HepG2 (cell line): Measurements from ENCODE around the gene ETV5. TPM values are rescaled to one million over a fixed set of nuclear protein-coding genes. Genes with fewer than 3 reads are reported as not detected.
A peak's percentile ranks its signal among the peaks of the same experiment; 100 is the strongest.

Experiments
- CC2D1A ChIP-seq: sonication (generic); formaldehyde crosslinking; IDR thresholded peaks from 2 replicates; pipeline ENCODE4 v1.8.1; 2023; ENCODE audit warnings: mild to moderate bottlenecking, missing genetic modification reagents
- CHD2 ChIP-seq: IDR thresholded peaks from 2 replicates; pipeline ENCODE4 v1.6.1; 2011; ENCODE audit warnings: low read depth, low read length, improper control_type of control experiment
- HOXA7 ChIP-seq: sonication (generic); formaldehyde crosslinking; IDR thresholded peaks from 2 replicates; pipeline ENCODE4 v1.8.1; 2022; ENCODE audit warnings: mild to moderate bottlenecking, missing genetic modification reagents, moderate library complexity
- NBN ChIP-seq: fragments of 450-650 bp; conservative IDR thresholded peaks from 2 replicates; pipeline ENCODE4 v1.6.1; 2017
- NR2F1 ChIP-seq, 2 experiments: fragments of 450-650 bp in 1 of 2; formaldehyde crosslinking in 1 of 2; IDR thresholded peaks; 2 replicates each; pipeline versions ENCODE4 v1.5.0 to v1.6.1; 2016 to 2020; ENCODE audit warnings: mild to moderate bottlenecking in 1 of 2, missing compliant biosample characterization in 1 of 2, missing genetic modification reagents in 1 of 2, moderate library complexity in 1 of 2
- NR3C1 ChIP-seq: sonication (generic); formaldehyde crosslinking; IDR thresholded peaks from 2 replicates; pipeline ENCODE4 v1.4.0; 2020; ENCODE audit warnings: missing genetic modification reagents
- PHF21A ChIP-seq: sonication (generic); formaldehyde crosslinking; IDR thresholded peaks from 2 replicates; pipeline ENCODE4 v1.5.0; 2020; ENCODE audit warnings: mild to moderate bottlenecking, missing genetic modification reagents
- REXO4 ChIP-seq: sonication (generic); formaldehyde crosslinking; IDR thresholded peaks from 2 replicates; pipeline ENCODE4 v1.8.0; 2022; ENCODE audit warnings: missing genetic modification reagents, mild to moderate bottlenecking, borderline replicate concordance
- SRSF9 ChIP-seq: fragments of 200-400 bp; formaldehyde crosslinking; IDR thresholded peaks from 2 replicates; pipeline ENCODE4 v1.6.1; 2018; ENCODE audit warnings: borderline replicate concordance, mild to moderate bottlenecking, low read depth, low read length; ENCODE audit not compliant: insufficient read depth, poor library complexity, severe bottlenecking
- STAT5B ChIP-seq: sonication (generic); formaldehyde crosslinking; IDR thresholded peaks from 2 replicates; pipeline ENCODE4 v1.4.0; 2020; ENCODE audit warnings: missing genetic modification reagents
- ZNF205 ChIP-seq: IDR thresholded peaks from 2 replicates; pipeline ENCODE4 v1.6.1; 2018; ENCODE audit warnings: missing biosample characterization, missing genetic modification reagents
- ZNF251 ChIP-seq: sonication (generic); formaldehyde crosslinking; IDR thresholded peaks from 2 replicates; pipeline ENCODE4 v1.9.0; 2021; ENCODE audit warnings: mild to moderate bottlenecking, missing genetic modification reagents
- ZNF256 ChIP-seq: sonication (generic); formaldehyde crosslinking; conservative IDR thresholded peaks from 2 replicates; pipeline ENCODE4 v1.4.0; 2020; ENCODE audit warnings: missing genetic modification reagents
- ZNF468 ChIP-seq: sonication (generic); formaldehyde crosslinking; IDR thresholded peaks from 2 replicates; pipeline ENCODE4 v1.8.0; 2022; ENCODE audit warnings: mild to moderate bottlenecking, moderate library complexity, missing genetic modification reagents
- ZNF703 ChIP-seq: sonication (generic); formaldehyde crosslinking; IDR thresholded peaks from 2 replicates; pipeline ENCODE4 v1.5.1; 2020; ENCODE audit warnings: missing genetic modification reagents, mild to moderate bottlenecking, moderate library complexity, borderline replicate concordance
- ZNF878 ChIP-seq: sonication (generic); formaldehyde crosslinking; IDR thresholded peaks from 2 replicates; pipeline ENCODE4 v1.8.1; 2023; ENCODE audit warnings: mild to moderate bottlenecking, missing genetic modification reagents, moderate library complexity
- polyA plus RNA-seq, 8 experiments: library from polyadenylated mRNA; depleted of rRNA in 3 of 8; stranded (reverse) in 7 of 8; unstranded in 1 of 8; fragments of >200 nt; fragmentation: Illumina TruSeq in 4 of 8; extraction: Trizol in 4 of 8; gene quantifications; 2 replicates each; pipeline versions ENCODE4 v1.2.1 to v1.2.3, GENCODE V29; 2011 to 2016; ENCODE audit warnings: low read depth in 4 of 8, missing spikeins in 1 of 8, mixed read lengths in 1 of 8; ENCODE audit not compliant: insufficient read depth in 1 of 8
- total RNA-seq, 5 experiments: library from RNA; depleted of rRNA; stranded (reverse); fragments of >200 nt; fragmentation: Illumina TruSeq; extraction: Trizol; gene quantifications; 2 replicates each; pipeline ENCODE4 v1.2.3, GENCODE V29; 2016; ENCODE audit warnings: low read depth in 1 of 5
- TF ChIP-seq, protein P1 (sequence below): sonication (generic); formaldehyde crosslinking; IDR thresholded peaks from 2 replicates; pipeline ENCODE4 v1.4.0; 2020; ENCODE audit warnings: missing genetic modification reagents, borderline replicate concordance
- TF ChIP-seq, protein P2 (sequence below): sonication (generic); formaldehyde crosslinking; IDR thresholded peaks from 2 replicates; pipeline ENCODE4 v1.5.0; 2020; ENCODE audit warnings: missing genetic modification reagents
- TF ChIP-seq, protein P3 (sequence below): sonication (generic); formaldehyde crosslinking; IDR thresholded peaks from 2 replicates; pipeline ENCODE4 v1.8.0; 2022; ENCODE audit warnings: missing genetic modification reagents, low read depth, mild to moderate bottlenecking, borderline replicate concordance
- TF ChIP-seq, protein P4 (sequence below): IDR thresholded peaks from 2 replicates; pipeline ENCODE4 v1.6.1; 2012; ENCODE audit warnings: low read length, improper control_type of control experiment
- TF ChIP-seq, protein P5 (sequence below): sonication (generic); formaldehyde crosslinking; IDR thresholded peaks from 2 replicates; pipeline ENCODE4 v1.4.0; 2020; ENCODE audit warnings: missing genetic modification reagents, mild to moderate bottlenecking, borderline replicate concordance

The ETV5 gene
- total and polyA plus RNA-seq, 2 of the 13 experiments (the other 11 are each of a cell fraction or from before 2014, with no cell fraction given) = 52.9 to 57.2 TPM

DNA sequence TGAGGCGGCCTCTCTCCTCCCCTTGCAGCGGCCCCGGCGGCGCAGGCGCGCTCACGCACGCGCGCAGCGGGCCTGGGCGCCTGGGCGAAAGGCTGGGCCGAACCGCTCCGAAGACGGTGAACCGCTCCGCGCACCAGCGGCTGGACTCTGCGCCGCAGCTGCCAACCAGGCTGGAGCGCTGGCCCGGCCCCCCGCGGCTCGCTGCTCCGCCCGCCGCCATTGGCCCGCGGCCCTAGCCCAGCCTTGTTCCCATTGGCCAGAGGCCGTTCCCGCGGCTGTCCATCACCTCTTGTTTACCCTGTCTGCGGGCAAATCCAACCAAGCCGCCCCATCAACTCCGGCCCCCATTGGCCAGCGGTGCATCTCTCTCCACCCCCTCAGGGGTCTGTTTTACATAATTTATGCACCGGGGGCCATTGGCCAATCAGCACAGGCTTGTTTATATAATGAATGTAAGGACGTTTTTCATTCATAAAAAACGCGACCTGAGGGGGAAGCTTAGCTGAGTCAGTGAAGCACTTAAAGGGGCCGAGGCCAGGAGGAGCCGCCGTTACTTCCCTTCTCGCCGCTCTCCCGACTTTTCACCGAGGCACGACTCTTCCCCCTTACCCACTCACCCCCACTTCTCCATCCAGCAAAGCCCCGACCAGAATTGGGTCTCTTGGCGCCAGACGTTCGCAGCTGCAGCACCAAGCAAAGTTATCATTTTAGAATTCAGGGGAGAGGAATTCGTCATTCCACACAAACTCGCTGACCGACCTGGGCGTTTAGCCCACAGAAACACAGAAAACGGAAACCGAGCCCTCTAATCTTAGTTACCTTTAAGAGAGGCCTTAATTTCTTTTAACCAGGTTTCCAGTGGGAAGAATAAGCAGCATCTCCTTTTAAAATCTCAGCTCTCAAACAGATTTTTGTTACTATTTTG lies at the start of gene ETV5 (continued):
- TF ChIP-seq REXO4 (CRISPR knock-in tag) = no peak
- no peak for TF ChIP-seq NR3C1 (CRISPR knock-in tag)
- TF ChIP-seq CHD2 = peak; percentile 58; the same call in 1 of the 2 replicates
- TF ChIP-seq ZNF878 = no peak
- TF ChIP-seq, protein P1, sequence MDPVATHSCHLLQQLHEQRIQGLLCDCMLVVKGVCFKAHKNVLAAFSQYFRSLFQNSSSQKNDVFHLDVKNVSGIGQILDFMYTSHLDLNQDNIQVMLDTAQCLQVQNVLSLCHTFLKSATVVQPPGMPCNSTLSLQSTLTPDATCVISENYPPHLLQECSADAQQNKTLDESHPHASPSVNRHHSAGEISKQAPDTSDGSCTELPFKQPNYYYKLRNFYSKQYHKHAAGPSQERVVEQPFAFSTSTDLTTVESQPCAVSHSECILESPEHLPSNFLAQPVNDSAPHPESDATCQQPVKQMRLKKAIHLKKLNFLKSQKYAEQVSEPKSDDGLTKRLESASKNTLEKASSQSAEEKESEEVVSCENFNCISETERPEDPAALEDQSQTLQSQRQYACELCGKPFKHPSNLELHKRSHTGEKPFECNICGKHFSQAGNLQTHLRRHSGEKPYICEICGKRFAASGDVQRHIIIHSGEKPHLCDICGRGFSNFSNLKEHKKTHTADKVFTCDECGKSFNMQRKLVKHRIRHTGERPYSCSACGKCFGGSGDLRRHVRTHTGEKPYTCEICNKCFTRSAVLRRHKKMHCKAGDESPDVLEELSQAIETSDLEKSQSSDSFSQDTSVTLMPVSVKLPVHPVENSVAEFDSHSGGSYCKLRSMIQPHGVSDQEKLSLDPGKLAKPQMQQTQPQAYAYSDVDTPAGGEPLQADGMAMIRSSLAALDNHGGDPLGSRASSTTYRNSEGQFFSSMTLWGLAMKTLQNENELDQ (CRISPR knock-in tag) = no peak
- TF ChIP-seq ZNF703 (CRISPR knock-in tag) = no peak
- TF ChIP-seq, protein P2, sequence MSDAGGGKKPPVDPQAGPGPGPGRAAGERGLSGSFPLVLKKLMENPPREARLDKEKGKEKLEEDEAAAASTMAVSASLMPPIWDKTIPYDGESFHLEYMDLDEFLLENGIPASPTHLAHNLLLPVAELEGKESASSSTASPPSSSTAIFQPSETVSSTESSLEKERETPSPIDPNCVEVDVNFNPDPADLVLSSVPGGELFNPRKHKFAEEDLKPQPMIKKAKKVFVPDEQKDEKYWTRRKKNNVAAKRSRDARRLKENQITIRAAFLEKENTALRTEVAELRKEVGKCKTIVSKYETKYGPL (CRISPR knock-in tag) = no peak
- no peak for TF ChIP-seq ZNF468 (CRISPR knock-in tag)
- TF ChIP-seq ZNF205 (CRISPR knock-in tag) = no peak
- TF ChIP-seq, protein P3, sequence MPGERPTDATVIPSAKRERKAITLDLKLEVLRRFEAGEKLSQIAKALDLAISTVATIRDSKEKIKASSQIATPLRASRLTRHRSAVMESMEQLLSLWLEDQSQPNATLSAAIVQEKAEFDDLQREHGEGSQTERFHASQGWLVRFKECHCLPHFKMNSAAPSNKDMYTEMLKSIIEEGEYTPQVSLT (CRISPR knock-in tag) = no peak
- no peak for TF ChIP-seq NR2F1 (CRISPR knock-in tag; IDR thresholded peaks at IDR 0.05)
- no peak for TF ChIP-seq CC2D1A
- no peak for TF ChIP-seq ZNF251 (CRISPR knock-in tag)
- TF ChIP-seq, protein P4, sequence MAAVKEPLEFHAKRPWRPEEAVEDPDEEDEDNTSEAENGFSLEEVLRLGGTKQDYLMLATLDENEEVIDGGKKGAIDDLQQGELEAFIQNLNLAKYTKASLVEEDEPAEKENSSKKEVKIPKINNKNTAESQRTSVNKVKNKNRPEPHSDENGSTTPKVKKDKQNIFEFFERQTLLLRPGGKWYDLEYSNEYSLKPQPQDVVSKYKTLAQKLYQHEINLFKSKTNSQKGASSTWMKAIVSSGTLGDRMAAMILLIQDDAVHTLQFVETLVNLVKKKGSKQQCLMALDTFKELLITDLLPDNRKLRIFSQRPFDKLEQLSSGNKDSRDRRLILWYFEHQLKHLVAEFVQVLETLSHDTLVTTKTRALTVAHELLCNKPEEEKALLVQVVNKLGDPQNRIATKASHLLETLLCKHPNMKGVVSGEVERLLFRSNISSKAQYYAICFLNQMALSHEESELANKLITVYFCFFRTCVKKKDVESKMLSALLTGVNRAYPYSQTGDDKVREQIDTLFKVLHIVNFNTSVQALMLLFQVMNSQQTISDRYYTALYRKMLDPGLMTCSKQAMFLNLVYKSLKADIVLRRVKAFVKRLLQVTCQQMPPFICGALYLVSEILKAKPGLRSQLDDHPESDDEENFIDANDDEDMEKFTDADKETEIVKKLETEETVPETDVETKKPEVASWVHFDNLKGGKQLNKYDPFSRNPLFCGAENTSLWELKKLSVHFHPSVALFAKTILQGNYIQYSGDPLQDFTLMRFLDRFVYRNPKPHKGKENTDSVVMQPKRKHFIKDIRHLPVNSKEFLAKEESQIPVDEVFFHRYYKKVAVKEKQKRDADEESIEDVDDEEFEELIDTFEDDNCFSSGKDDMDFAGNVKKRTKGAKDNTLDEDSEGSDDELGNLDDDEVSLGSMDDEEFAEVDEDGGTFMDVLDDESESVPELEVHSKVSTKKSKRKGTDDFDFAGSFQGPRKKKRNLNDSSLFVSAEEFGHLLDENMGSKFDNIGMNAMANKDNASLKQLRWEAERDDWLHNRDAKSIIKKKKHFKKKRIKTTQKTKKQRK = no peak
- TF ChIP-seq SRSF9 = no peak
- TF ChIP-seq HOXA7 = no peak
- TF ChIP-seq NBN = no peak
- TF ChIP-seq ZNF256 (CRISPR knock-in tag) = no peak
- TF ChIP-seq, protein P5, sequence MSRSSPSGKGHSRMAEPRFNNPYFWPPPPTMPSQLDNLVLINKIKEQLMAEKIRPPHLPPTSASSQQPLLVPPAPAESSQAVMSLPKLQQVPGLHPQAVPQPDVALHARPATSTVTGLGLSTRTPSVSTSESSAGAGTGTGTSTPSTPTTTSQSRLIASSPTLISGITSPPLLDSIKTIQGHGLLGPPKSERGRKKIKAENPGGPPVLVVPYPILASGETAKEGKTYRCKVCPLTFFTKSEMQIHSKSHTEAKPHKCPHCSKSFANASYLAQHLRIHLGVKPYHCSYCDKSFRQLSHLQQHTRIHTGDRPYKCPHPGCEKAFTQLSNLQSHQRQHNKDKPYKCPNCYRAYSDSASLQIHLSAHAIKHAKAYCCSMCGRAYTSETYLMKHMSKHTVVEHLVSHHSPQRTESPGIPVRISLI (CRISPR knock-in tag) = peak; percentile 77; the same call in 1 of the 2 replicates
- TF ChIP-seq STAT5B (CRISPR knock-in tag) = no peak
- peak; percentile 45 for TF ChIP-seq PHF21A (CRISPR knock-in tag)
